ENCODE measurements around the gene PCBP3.

- TF ChIP-seq CTCF (IDR thresholded peaks at IDR 0.05 in 4 of 5, conservative IDR thresholded peaks at IDR 0.05 in 1 of 5): no peak
- no peak for TF ChIP-seq POLR2A (IDR thresholded peaks at IDR 0.05)
Measured at GRCh38 chr21:45756029-45756428, 112.5 kb downstream of the PCBP3 start.

All from gastrocnemius medialis (tissue), 4 donors.